HG02970 (cell line): ENCODE measurements around the gene JAKMIP2.
"Not testable (repeated sequence)": the region's sequence is repeated elsewhere in the genome, so short reads cannot be mapped to it uniquely, and the experiment has no call there.

Source experiments
- ATAC-seq: cut with Tn5 transposase; IDR thresholded peaks from one replicate; pipeline ENCODE4 v1.9.1; 2021; ENCODE audit warnings: mild to moderate bottlenecking, moderate library complexity, moderate number of reproducible peaks; ENCODE audit not compliant: unreplicated experiment, low FRiP score

JAKMIP2 gene

DNA sequence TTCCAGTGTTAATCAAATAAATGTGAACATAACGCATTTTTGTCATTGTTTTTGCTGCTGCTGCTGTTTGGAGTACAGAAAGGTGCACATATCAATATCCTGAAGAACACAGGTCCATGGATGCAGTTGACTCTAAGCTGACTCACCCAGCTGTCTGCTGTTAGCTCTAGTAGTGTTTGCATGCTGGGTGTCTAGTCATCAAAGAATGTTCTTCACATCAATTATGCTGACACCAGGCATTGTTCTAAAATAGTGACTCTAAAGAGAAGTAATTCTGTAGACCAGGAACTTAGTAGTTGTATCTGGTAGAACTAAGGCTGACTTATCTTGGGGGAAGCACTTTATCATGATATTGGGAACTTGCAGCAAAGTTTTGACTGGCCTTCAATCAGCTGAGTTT is 217.0 kb downstream of the JAKMIP2 start:
- no peak for ATAC-seq

DNA sequence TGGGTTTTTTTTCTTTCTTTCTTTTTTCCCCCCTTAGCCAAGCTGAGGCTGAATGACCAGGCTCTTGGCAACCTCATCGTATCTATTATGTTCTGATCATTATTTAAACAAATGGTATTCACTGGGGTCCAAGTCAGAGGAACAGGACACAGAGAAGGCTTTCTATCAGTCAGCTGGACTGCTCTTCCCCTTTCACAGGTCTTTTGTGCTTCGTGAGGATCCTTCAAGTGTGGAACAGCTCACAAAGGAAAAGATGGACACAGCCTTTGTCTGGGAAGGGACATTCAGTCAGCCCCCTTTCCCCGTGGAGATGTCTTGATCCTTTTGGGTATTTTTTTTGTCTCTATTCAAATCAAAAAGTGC is 218.4 kb downstream of the JAKMIP2 start:
- no peak for ATAC-seq

DNA sequence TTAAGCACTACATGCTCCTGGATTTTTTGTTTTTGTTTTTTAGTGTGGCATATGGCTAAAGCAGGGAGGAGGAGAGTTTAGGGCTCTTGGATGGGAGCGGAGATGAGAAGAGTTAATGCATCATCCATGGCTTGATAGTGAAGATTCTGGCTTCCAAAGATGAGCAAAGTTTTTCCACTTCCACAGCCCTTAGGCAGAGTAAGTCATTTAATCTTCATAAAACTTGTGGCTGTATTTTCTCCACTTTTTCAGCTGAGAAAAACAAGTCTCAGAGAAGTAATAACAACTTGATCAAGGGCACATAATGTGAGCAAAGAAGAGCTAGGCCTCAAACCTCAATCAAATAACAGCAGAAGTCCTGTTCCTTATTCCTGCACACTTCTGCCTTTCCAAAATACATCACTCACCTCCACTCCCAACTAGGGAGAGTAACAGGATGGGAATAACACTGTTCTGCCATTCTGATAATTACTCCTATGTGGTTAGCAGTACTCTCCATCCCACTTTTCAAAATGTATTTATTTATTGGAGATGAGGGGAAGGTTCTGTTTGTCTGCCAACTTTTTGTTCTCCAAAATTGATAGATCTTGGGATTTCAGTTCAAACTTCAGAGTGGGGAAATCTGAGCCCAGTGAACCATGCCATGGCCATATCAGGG is 218.9 kb downstream of the JAKMIP2 start:
- ATAC-seq = no peak

DNA sequence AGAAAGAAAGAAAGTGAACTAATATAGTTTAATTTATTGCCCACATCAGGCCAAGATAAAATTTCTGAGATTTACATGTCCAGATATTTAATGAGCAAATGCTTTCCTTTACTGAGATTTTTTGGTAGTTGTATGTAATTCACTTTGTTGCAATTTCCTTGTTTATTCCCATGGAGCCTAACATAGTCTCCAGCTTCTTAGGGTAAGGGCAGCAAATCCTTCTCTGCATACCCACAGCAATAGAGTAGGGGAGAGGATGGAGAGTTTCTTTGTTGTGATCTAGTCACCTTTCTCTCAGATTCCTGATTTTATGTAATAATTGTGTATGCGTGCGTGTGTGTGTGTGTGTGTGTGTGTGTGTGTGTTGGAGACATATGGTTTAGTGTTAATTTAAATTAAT is 221.1 kb downstream of the JAKMIP2 start:
- ATAC-seq = no peak

DNA sequence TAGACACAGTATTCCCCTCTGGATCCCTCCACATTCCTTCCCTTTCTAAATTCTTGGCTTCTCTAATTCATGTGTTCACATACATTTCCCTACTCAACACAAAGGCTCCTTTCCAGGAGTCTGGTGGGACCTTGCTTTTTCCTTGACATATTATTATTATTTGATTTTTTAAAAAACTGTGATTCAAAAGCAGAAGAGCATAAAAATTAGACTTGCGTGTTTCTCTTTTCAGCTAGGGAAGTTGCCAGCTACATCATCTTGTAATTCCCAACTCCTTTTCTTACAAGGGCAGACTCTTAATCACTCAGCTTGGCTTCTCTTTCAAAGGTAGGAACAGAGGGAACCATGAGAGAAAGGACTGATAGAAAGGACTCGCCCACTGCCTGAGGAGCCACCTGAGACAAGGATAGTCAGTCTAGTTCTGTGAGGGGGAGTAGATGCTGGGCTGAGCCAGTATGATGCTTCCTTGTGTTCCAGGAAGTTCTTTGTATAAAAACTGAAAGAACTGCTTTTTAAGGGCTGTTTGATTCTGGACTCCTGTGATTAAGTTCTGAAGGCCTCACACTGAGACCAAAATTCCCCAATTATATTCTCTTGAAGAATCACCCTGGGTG is 221.7 kb downstream of the JAKMIP2 start:
- ATAC-seq = no peak

DNA sequence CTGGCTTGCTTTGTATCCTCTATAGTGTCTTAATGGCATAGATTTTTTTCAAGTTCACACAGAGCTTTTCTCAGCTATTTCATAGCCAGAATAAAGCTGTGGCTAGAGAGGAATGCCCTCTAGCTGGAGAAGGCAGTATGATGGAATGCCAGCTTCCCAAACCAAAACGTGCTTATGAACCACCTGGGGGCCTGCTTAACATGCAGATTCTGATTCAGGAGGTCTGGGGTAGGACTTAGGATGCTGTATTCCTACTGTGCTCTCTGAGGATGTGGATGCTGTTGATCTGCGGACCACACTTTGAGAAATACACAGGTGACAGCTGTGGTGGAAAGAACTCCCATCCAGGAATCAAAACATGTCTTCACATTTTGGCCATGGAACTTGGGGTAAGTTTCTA is 222.8 kb downstream of the JAKMIP2 start:
- ATAC-seq = no peak

DNA sequence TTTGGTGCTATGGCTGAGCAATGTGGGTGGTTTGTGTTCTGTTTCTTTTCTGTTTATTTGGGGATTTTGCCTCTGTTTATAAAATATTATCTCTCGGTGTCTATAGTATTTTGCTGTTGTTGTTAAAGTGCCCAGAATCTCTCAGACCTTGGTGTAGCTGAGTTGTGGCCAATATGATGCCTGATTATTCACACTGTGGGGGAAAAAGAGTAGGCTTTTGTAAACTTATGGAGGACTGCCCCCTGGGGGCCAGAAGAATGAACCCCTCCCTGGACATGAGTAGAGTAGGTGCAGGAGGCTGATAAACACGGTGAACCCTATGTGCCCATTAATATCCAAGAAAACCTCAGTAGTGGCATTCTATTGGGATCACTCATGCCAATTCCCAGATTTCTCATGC is 223.7 kb downstream of the JAKMIP2 start:
- no peak for ATAC-seq

DNA sequence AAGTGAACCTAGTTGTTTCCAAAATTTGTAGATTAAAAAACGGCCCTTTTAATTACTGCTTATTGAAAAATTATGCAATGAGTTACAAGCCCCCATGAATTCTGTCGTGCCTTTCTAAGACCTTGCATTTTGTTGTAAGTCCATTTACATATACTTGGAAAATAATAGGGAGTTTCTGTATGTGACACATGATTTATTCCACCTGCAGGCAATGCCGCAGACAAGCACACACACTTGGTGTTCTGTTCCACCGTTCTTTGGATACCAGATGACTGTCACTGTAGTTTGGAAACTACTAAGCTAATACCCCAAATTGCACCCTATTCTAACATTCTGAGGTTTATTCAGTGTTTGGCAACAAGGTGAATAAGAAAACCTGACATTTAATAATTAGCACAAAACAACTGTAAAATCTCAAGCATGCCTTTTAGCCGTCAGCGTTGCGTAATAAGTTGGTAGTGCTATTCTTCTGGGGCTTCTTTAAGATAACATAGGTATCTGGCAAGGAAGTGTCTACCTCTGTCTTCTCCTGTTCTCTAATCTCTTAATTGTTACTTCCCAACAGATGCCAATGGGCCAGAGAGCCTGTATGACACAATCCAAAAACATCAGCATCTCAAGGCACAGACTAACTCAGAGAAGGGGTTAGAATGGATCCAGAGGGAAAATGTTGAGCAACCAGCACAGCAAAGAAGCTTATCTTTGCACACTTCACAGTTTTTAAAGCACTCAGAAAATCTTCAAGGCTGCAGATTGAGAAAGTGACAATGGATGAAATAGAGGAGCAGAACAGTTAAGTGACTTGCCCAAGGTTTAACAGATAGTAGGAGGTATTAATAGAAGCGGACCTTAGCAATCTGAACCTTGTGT is 224.4 kb downstream of the JAKMIP2 start:
- ATAC-seq = no peak

DNA sequence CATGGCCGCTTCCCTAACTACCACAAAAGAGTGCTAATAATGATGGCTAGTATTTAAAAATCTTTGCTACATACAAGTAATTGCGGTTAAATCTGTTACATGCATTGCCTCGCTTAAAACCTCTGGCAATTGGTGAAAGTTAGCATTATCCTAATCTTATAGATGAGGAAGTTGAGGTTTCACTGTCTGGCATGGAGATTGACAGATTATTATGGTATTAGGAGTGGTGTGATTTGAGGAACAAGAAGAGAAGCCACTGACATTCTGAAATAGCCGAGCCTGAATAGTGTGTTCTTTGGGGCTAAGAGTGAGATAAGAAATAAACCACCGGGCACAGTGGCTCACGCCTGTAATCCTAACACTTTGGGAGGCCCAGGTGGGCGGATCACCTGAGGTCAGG is 227.4 kb downstream of the JAKMIP2 start:
- ATAC-seq = no peak

DNA sequence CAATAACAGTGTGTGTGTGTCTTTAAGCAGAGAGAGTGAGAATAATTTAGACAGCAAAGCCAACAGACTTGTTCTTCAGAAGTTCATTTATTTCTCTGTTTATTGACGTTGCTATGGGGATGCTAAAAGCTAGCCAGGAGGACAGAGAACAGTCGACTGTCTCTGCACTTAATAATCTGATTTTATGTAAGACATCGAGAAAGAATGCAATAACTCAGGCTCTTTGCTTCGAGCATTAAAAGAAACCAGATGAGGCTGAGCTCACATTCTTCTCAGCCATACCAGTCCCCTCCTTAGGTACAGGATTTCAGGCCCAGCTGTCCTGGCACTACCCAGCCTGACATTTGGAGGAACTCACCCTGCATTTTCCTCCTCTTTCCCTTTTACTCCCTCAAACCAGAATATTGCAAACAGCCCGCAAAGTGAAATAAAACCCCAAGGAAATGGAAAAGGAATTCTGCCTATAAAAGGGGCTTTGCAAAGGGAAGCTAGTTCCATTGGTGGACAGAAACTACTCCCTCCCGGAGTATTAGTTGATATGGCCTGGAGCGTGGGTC is 228.2 kb downstream of the JAKMIP2 start:
- no peak for ATAC-seq

DNA sequence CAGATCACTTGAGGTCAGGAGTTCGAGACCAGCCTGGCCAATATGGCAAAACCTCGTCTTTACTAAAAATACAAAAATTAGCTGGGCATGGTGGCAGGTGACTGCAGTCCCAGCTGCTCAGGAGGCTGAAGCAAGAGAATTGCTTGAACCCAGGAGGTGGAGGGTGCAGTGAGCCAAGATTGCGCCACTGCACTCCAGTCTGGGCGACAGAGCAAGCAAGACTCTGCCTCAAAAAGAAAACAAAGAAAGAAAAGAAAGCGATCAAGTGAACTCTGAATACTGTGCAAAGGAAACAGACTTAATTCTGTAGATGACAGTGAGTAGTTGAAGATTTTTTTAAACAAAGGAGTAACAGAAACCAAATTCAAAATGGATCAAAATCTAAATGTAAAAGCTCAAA is 228.7 kb downstream of the JAKMIP2 start:
- not testable (repeated sequence) for ATAC-seq

DNA sequence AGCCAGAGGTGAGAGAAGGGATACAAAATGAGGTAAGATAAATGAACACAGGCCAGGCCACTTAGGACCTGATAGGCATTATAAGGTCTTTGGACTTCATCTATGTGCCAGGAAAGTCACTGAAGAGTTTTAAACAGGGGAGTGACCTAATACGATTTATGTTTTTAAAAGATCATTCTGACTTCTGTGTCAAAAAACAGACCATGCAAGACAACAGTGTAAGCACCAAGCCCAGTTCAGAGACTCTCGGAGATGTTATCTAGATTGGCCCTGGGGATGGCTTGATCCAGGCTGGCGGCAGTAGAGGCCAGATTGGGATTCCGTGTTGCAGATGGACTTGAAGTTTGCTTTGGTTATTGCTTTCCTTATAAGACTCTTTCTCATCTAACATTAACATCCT is 229.6 kb downstream of the JAKMIP2 start:
- ATAC-seq = no peak

DNA sequence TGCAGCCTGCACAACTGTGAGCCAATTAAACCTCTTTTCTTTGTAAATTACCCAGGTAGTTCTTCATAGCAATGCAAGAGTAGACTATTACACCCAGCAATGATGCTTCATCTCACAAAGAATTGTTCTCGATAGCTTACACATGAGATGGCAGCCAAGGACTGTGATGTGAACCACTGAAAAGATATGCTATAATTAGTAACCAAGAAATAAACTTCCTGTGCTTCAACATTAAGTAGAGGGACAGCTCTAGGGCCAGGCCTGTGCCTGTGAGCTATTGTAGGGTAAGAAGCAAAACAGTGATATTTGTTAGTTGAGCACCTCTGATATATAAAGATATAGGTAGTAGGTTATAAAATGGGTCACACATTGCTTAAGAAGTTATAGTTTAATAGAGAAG is 230.9 kb downstream of the JAKMIP2 start:
- no peak for ATAC-seq

DNA sequence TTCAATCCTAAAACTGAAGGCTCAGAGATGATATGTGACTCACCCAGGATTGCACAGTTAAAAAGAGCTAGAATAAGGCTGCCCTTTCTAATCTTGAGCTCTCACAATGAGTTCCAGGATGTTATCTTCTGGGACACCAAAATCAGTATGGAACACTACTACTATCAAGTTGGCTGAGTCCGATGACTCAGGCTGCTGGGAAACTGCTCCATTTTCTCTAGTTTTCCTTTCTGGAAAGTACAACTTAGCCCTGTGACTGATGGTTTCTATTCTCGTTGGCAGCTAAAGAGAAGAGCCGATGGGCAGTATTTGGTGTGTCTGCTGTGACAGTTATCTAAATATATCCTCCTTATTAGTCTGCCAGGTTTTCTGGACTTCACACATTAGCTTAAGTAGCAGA is 234.8 kb downstream of the JAKMIP2 start:
- ATAC-seq = no peak

DNA sequence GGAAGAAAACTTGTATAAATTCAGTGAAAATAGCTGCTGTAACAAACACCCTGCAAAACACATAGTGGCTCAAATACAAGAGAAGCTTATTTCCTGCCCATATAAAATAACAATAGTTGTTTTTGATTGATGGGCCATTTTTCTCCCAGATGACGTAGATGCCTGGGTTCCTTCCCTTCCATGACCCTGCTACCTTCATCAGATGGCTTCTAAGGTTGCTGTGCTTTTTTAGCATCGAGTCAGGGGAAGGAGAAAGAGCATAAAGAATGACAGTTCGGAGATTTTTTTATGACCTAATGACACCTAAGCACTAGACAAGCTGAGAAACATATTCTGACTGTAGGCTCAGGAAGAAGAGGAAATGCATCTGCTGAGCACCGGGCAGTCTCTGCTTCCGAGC is 238.0 kb downstream of the JAKMIP2 start:
- ATAC-seq = no peak

DNA sequence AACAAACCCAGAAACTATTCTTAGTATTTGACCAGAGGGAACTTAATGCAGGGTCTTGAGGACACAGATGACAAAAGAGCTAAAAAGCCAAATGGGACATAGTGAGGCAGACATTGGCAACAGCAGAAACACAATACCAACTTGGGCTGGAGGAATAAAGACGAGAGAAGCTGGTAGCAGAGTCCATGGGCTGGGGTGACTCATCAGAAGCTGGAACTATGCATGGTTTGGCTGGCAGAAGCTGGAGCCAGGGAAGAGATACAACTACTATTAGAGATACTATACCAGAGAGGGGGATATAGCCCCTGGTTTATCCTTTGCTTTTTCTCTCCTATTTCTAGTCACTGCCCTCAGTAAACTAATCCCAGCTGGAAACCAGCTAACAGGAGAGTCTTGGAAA is 243.5 kb downstream of the JAKMIP2 start:
- ATAC-seq = no peak

DNA sequence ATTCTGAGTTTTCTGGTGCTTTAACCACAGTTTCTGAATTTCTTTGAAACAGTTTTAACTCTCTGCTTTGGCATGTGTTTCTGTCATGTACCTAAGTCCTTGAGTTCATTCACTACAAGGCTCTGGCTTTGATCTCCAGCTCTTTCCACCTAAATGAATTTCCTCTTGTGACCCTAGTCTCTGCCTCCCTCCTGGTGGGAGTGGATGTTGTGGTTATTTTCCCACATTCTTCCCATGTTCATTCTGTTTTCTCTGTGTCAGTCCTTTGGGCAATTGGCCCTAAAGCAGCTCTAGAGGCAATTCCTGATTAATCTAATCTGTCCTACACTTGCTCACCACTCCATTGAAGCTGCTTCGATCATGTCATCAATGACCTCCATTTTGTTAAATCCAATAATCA is 244.3 kb downstream of the JAKMIP2 start:
- ATAC-seq = no peak
